Measurements from ENCODE around the gene KRTAP9-6.

DNA sequence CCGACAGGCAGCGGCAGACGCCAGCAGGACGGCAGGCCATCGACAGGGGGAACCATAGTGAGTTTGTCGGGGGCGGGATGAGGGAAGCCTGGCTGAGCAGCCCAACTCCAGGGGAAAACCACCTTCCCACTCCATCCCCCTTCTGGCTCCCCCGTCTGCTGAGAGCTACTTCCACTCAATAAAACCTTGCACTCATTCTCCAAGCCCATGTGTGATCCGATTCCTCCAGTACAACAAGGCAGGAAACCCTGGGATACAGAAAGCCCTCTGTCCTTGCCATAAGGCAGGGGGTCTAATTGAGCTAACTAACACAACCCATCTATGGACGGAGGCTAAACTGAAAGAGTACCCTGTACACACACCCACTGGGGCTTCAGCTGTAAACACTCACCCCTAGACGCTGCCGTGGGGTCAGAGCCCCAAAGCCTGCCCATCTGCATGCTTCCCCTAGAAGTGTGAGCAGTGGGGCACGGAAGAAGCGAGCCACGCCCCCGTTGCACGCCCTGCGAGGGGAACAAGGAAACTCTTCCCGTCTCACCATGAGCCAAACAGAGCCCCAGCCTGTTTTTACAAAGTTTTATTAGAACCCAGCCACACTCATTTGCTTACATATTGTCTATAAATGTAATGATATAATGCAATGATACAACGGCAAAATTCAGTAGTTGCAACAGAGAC is 33.4 kb downstream of the KRTAP9-6 start:
- no peak for TF ChIP-seq POLR2AphosphoS5 (IDR thresholded peaks at IDR 0.05)
- TF ChIP-seq, protein P1, sequence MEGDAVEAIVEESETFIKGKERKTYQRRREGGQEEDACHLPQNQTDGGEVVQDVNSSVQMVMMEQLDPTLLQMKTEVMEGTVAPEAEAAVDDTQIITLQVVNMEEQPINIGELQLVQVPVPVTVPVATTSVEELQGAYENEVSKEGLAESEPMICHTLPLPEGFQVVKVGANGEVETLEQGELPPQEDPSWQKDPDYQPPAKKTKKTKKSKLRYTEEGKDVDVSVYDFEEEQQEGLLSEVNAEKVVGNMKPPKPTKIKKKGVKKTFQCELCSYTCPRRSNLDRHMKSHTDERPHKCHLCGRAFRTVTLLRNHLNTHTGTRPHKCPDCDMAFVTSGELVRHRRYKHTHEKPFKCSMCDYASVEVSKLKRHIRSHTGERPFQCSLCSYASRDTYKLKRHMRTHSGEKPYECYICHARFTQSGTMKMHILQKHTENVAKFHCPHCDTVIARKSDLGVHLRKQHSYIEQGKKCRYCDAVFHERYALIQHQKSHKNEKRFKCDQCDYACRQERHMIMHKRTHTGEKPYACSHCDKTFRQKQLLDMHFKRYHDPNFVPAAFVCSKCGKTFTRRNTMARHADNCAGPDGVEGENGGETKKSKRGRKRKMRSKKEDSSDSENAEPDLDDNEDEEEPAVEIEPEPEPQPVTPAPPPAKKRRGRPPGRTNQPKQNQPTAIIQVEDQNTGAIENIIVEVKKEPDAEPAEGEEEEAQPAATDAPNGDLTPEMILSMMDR (IDR thresholded peaks at IDR 0.05), result no peak

All from breast epithelium (tissue), 3 donors.